Neutrophil (primary cell): ENCODE measurements around the gene PNLIPRP1.

Source experiments
- H3K27ac ChIP-seq: fragments of 200-600 bp; sonication (generic); 2 replicates; pipeline ENCODE4 v1.5.1; 2016; ENCODE audit warnings: mild to moderate bottlenecking, moderate library complexity
- H3K27me3 ChIP-seq: fragments of 200-600 bp; sonication (generic); 2 replicates; pipeline ENCODE4 v1.6.0; 2016; ENCODE audit warnings: mild to moderate bottlenecking
- H3K36me3 ChIP-seq: fragments of 200-600 bp; sonication (generic); 2 replicates; pipeline ENCODE4 v1.5.1; 2017
- H3K4me1 ChIP-seq, 2 experiments: fragments of 200-600 bp in 1 of 2; sonication (generic) in 1 of 2; 1 replicate in 1 of 2; 2 replicates in 1 of 2; pipeline versions ENCODE4 v1.5.1 to v1.6.1; 2013 to 2016; ENCODE audit warnings: low read depth in 1 of 2, low read length in 1 of 2, mild to moderate bottlenecking in 1 of 2, moderate library complexity in 1 of 2; ENCODE audit not compliant: control insufficient read depth in 1 of 2, insufficient read depth in 1 of 2
- H3K4me3 ChIP-seq, 2 experiments: fragments of 200-600 bp in 1 of 2; sonication (generic) in 1 of 2; 1 replicate in 1 of 2; 2 replicates in 1 of 2; pipeline ENCODE4 v1.5.1; 2013 to 2016; ENCODE audit warnings: low read depth in 1 of 2, low read length in 1 of 2, mild to moderate bottlenecking in 1 of 2, moderate library complexity in 1 of 2
- H3K9me3 ChIP-seq: fragments of 200-600 bp; sonication (generic); 2 replicates; pipeline ENCODE4 v1.5.1; 2016
- CTCF ChIP-seq: fragments of 200-600 bp; sonication (generic); IDR thresholded peaks from 2 replicates; pipeline ENCODE4 v1.5.1; 2016; ENCODE audit warnings: antibody characterized with exemption

PNLIPRP1 gene

GRCh38 chr10:116566932-116567331 lies 23.8 kb upstream of the PNLIPRP1 start:
- Histone ChIP-seq H3K36me3 (no peaks in the 10 kb centered on the region), H3K27ac (no peak overlapping the region), H3K4me3 (no peak overlapping the region), H3K27me3 (no peaks in the 10 kb centered on the region), H3K9me3 (no peaks in the 10 kb centered on the region), H3K4me1 (no peaks in the 10 kb centered on the region)
- no peak for TF ChIP-seq CTCF

- no peak for TF ChIP-seq CTCF
- Histone ChIP-seq H3K4me1 (no peaks in the 10 kb centered on the region), H3K27me3 (no peaks in the 10 kb centered on the region), H3K36me3 (no peaks in the 10 kb centered on the region), H3K27ac (no peak overlapping the region), H3K4me3 (no peak overlapping the region), H3K9me3 (no peaks in the 10 kb centered on the region)
Observed at GRCh38 chr10:116567335-116567734, 23.4 kb upstream of the PNLIPRP1 start.

- no peaks in the 10 kb centered on the region for H3K27me3 ChIP-seq
- no peaks in the 10 kb centered on the region for H3K4me1 ChIP-seq
- no peak overlapping the region for H3K4me3 ChIP-seq
- no peak for TF ChIP-seq CTCF
- H3K36me3 ChIP-seq: no peaks in the 10 kb centered on the region
- no peaks in the 10 kb centered on the region for H3K9me3 ChIP-seq
- no peak overlapping the region for H3K27ac ChIP-seq
Observed at GRCh38 chr10:116574797-116575196, 16.0 kb upstream of the PNLIPRP1 start.

GRCh38 chr10:116587878-116588591 lies 2.7 kb upstream of the PNLIPRP1 start:
- H3K4me1 ChIP-seq: no peaks in the 10 kb centered on the region
- H3K27me3 ChIP-seq: no peaks in the 10 kb centered on the region
- no peak for TF ChIP-seq CTCF
- no peak overlapping the region for H3K4me3 ChIP-seq
- no peaks in the 10 kb centered on the region for H3K9me3 ChIP-seq
- H3K27ac ChIP-seq: no peak overlapping the region
- no peaks in the 10 kb centered on the region for H3K36me3 ChIP-seq

- Histone ChIP-seq H3K27me3 (no peaks in the 10 kb centered on the region), H3K9me3 (no peaks in the 10 kb centered on the region), H3K27ac (no peak overlapping the region), H3K4me3 (no peak overlapping the region), H3K4me1 (no peaks in the 10 kb centered on the region), H3K36me3 (no peaks in the 10 kb centered on the region)
- TF ChIP-seq CTCF: no peak
Observed at GRCh38 chr10:116588995-116589394, 1.8 kb upstream of the PNLIPRP1 start.

- Histone ChIP-seq H3K9me3 (no peaks in the 10 kb centered on the region), H3K36me3 (no peaks in the 10 kb centered on the region), H3K4me1 (no peaks in the 10 kb centered on the region), H3K4me3 (no peak overlapping the region), H3K27ac (no peak overlapping the region), H3K27me3 (no peaks in the 10 kb centered on the region)
- TF ChIP-seq CTCF: no peak
Observed at GRCh38 chr10:116589926-116590325, 833 bp upstream of the PNLIPRP1 start.
